CD14-positive monocyte (primary cell): ENCODE results near the gene APC2. TPM values are rescaled to one million over a fixed set of nuclear protein-coding genes. Genes with fewer than 3 reads are reported as not detected.
A peak's percentile ranks its signal among the peaks of the same experiment; 100 is the strongest.
"Not testable (repeated sequence)": the region's sequence is repeated elsewhere in the genome, so short reads cannot be mapped to it uniquely, and the experiment has no call there.

Experiments
- DNase-seq, 3 donors: peaks; one replicate each; pipeline ENCODE4 v3.0.0-alpha.2; 2011 to 2022
- H2AFZ ChIP-seq: 2 replicates; pipeline ENCODE4 v1.6.0; 2012; ENCODE audit warnings: mild to moderate bottlenecking, low read depth, low read length, inconsistent platforms; ENCODE audit not compliant: insufficient read depth, poor library complexity, severe bottlenecking
- H3K27ac ChIP-seq, 2 donors: 1 replicate in 1 of 2; 2 replicates in 1 of 2; pipeline ENCODE4 v1.5.1; 2012 to 2013; ENCODE audit warnings: low read length in 2 of 2, control low read depth in 1 of 2, inconsistent platforms in 1 of 2, low read depth in 1 of 2, mild to moderate bottlenecking in 1 of 2
- H3K27me3 ChIP-seq, 2 donors: one replicate each; pipeline versions ENCODE4 v1.6.0 to v1.6.1; 2011 to 2013; ENCODE audit warnings: low read length in 2 of 2; ENCODE audit not compliant: control insufficient read depth in 2 of 2, insufficient read depth in 2 of 2
- H3K36me3 ChIP-seq, 2 donors: replicated peaks in 1 of 2; 1 replicate in 1 of 2; 2 replicates in 1 of 2; pipeline versions ENCODE4 v1.5.1 to v1.6.1; 2012 to 2013; ENCODE audit warnings: low read length in 2 of 2, control low read depth in 1 of 2, inconsistent platforms in 1 of 2, mild to moderate bottlenecking in 1 of 2; ENCODE audit not compliant: insufficient read depth in 2 of 2, control insufficient read depth in 1 of 2
- H3K4me1 ChIP-seq, 2 donors: 1 replicate in 1 of 2; 2 replicates in 1 of 2; pipeline versions ENCODE4 v1.5.1 to v1.6.1; 2012 to 2013; ENCODE audit warnings: low read length in 2 of 2, control low read depth in 1 of 2, inconsistent platforms in 1 of 2, mild to moderate bottlenecking in 1 of 2, moderate library complexity in 1 of 2; ENCODE audit not compliant: insufficient read depth in 2 of 2, control insufficient read depth in 1 of 2
- H3K4me2 ChIP-seq: replicated peaks from 2 replicates; pipeline ENCODE3; 2012; ENCODE audit warnings: low read length, moderate library complexity, mild to moderate bottlenecking; ENCODE audit not compliant: poor library complexity, severe bottlenecking; ENCODE audit errors: extremely low read depth
- H3K4me3 ChIP-seq, 3 experiments: fragments of 200-600 bp in 1 of 3; sonication (generic) in 1 of 3; replicated peaks in 1 of 3; 1 replicate in 2 of 3; 2 replicates in 1 of 3; pipeline ENCODE4 v1.5.1; 2011 to 2013; ENCODE audit warnings: low read length in 3 of 3, mild to moderate bottlenecking in 3 of 3, control low read depth in 2 of 3, low read depth in 2 of 3, inconsistent platforms in 1 of 3, moderate library complexity in 1 of 3
- H3K79me2 ChIP-seq: 2 replicates; pipeline ENCODE4 v1.6.0; 2012; ENCODE audit warnings: mild to moderate bottlenecking, control low read depth, inconsistent platforms, low read length, moderate library complexity; ENCODE audit not compliant: insufficient read depth
- H3K9ac ChIP-seq: 2 replicates; pipeline ENCODE4 v1.6.0; 2017; ENCODE audit warnings: low read length, mild to moderate bottlenecking; ENCODE audit not compliant: insufficient read depth, poor library complexity, severe bottlenecking
- H3K9me3 ChIP-seq, 2 donors: replicated peaks in 1 of 2; 1 replicate in 1 of 2; 2 replicates in 1 of 2; pipeline versions ENCODE4 v1.5.1 to v1.6.1; 2012 to 2013; ENCODE audit warnings: low read length in 2 of 2, control low read depth in 1 of 2; ENCODE audit not compliant: control insufficient read depth in 1 of 2, insufficient read depth in 1 of 2
- H4K20me1 ChIP-seq: 2 replicates; pipeline ENCODE4 v1.6.0; 2012; ENCODE audit warnings: mild to moderate bottlenecking, low read length, control low read depth, moderate library complexity; ENCODE audit not compliant: insufficient read depth
- H3K27ac Mint-ChIP-seq, 7 donors: one replicate each; pipeline ENCODE4 v1.8.0; 2020; ENCODE audit warnings: mild to moderate bottlenecking in 7 of 7, mixed read lengths in 7 of 7, moderate library complexity in 6 of 7, inconsistent platforms in 2 of 7
- H3K27me3 Mint-ChIP-seq, 3 donors: one replicate each; pipeline ENCODE4 v1.8.0; 2021 to 2022; ENCODE audit warnings: low read depth in 3 of 3, mild to moderate bottlenecking in 3 of 3, mixed read lengths in 3 of 3, moderate library complexity in 3 of 3, inconsistent platforms in 1 of 3
- H3K36me3 Mint-ChIP-seq, 2 donors: one replicate each; pipeline ENCODE4 v1.8.0; 2020; ENCODE audit warnings: mixed read lengths in 2 of 2, inconsistent platforms in 1 of 2, mild to moderate bottlenecking in 1 of 2
- H3K4me1 Mint-ChIP-seq: one replicate; pipeline ENCODE4 v1.8.0; 2020; ENCODE audit warnings: mild to moderate bottlenecking, mixed read lengths
- H3K4me3 Mint-ChIP-seq, 2 donors: one replicate each; pipeline ENCODE4 v1.8.0; 2020; ENCODE audit warnings: mild to moderate bottlenecking in 2 of 2, mixed read lengths in 2 of 2, moderate library complexity in 1 of 2
- H3K9me3 Mint-ChIP-seq, 7 donors: one replicate each; pipeline ENCODE4 v1.8.0; 2020 to 2022; ENCODE audit warnings: mixed read lengths in 7 of 7, mild to moderate bottlenecking in 6 of 7, moderate library complexity in 6 of 7, inconsistent platforms in 2 of 7
- CTCF ChIP-seq: fragments of 200-600 bp; IDR thresholded peaks from one replicate; pipeline ENCODE4 v1.8.0; 2022; ENCODE audit warnings: antibody characterized with exemption, mild to moderate bottlenecking
- WGBS: methylation state at CpG from one replicate; pipeline ENCODE4 v1.1.5; 2013; ENCODE audit warnings: missing lambda C conversion rate; ENCODE audit not compliant: insufficient coverage; 5-methylcytosine and 5-hydroxymethylcytosine counted together
- intact Hi-C, 2 donors: fragments of 100-400 bp; cut with micrococcal nuclease; formaldehyde crosslinking; loops; one replicate each; pipeline versions ENCODE4 v1.15.0 to v1.15.1; 2023
- polyA plus RNA-seq, 3 donors: library from polyadenylated mRNA; depleted of rRNA in 1 of 3; unstranded in 2 of 3; stranded (reverse) in 1 of 3; fragments of 300-500 nt in 2 of 3; fragments of >200 nt in 1 of 3; fragmentation: Illumina TruSeq in 2 of 3; gene quantifications; 1 replicate in 2 of 3; 2 replicates in 1 of 3; pipeline ENCODE4 v1.2.3, GENCODE V29; 2012 to 2021

Gene APC2
- polyA plus RNA-seq, 3 donors: 0.04 TPM; not detected in 2

DNA sequence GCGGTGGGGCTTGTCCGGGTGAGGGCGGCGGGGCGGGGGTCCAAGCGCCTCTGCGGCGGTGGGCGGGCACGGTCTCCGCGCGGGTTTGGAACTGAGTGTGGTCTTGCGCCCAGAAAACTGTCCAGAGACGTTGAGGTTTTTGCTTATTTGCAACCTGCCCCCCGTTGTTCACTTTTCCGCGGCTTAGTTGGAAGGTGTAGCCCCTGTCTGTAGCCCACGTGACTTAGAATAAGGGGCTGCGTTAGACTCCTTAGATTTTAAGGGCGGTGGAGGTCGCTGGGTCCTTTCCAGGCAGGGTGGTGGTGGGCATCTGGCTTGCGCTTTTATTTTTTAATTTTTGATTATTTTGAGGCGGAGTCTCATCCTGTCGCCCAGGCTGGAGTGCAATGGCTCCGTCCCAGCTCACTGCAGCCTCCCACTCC, 11.0 kb upstream of the APC2 start:
- intact Hi-C loops: loop anchor here in 1 of 2 donors (1.0 to 2.0 kb wide), 2 partner anchors 40 to 56 kb away; partner anchors contain the start of genes C19orf25 and NDUFS7
- peaks cover 69% of the 10 kb centered on the region for H4K20me1 ChIP-seq
- peaks cover 13 to 23% of the 10 kb centered on the region in 2 donors for H3K4me1 ChIP-seq
- Mint-ChIP-seq H3K36me3 (peaks cover 38 to 48% of the 10 kb centered on the region in 2 donors), H3K27ac (peak overlapping the region; percentile 18 to 99 (median 95)), H3K9me3 (peaks cover 0 to 2% (median 0%) of the 10 kb centered on the region in 7 donors), H3K4me3 (peak overlapping the region; percentile 89 to 95), H3K27me3 (peaks cover 1 to 4% (median 3%) of the 10 kb centered on the region in 3 donors), H3K4me1 (peaks cover 27% of the 10 kb centered on the region)
- peak overlapping the region; percentile 85 to 88 for H3K27ac ChIP-seq
- H3K4me3 ChIP-seq: peak overlapping the region; percentile 52 to 93 (median 82)
- H3K36me3 ChIP-seq: peaks cover 34 to 51% of the 10 kb centered on the region in 2 donors
- H3K4me2 ChIP-seq: peak overlapping the region; percentile 91
- 1% methylated on average over 23 of the region's 26 CpGs for WGBS
- peak overlapping the region; percentile 98 for H3K9ac ChIP-seq
- no peaks in the 10 kb centered on the region for H3K9me3 ChIP-seq
- peaks cover 0 to under 1% of the 10 kb centered on the region in 2 donors for H3K27me3 ChIP-seq
- TF ChIP-seq CTCF: no peak
- DNase-seq: no peak
- peaks cover 28% of the 10 kb centered on the region for H3K79me2 ChIP-seq
- H2AFZ ChIP-seq: peak overlapping the region; percentile 66

DNA sequence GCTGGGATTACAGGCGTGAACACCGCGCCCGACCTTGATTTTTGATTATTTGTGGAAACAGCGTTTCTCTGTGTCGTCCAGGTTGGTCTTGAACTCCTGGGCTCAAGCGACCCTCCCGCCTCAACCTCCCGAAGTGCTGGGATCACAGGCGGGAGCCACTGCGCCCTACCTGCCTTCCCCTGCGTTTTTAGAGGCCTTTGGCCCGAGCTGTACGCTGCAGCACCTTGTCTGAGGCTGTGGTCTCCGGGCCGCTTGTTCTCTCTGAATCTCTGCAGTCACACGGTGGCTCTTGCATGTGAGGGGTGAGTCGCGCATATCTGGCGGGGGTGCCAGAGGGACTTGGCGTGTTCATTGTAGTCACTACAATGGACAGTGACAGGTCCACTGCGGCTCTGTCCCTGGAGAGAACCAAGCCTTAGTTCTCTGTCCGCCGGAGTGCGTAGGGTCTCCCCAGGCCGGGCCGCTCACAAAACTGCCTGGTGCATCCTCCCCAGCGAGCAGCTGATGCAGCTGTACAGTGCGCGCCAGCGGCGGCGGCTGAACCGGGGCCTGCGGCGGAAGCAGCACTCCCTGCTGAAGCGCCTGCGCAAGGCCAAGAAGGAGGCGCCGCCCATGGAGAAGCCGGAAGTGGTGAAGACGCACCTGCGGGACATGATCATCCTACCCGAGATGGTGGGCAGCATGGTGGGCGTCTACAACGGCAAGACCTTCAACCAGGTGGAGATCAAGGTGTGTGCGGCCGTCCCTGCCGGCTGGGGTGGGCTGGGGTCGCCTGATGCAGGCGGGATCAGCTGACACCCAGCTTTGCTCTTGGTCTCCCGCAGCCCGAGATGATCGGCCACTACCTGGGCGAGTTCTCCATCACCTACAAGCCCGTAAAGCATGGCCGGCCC, 10.2 kb upstream of the APC2 start:
- H2AFZ ChIP-seq, H3K9me3 ChIP-seq, H3K27me3 ChIP-seq, H3K9me3 Mint-ChIP-seq: not testable (repeated sequence)
- intact Hi-C loops: loop anchor here (2.0 to 10.0 kb wide), 3 partner anchors 38 to 75 kb away; partner anchors contain the start of genes ADAMTSL5 (in 1 of the 2), C19orf25 (in 1 of the 2) and NDUFS7 (in 1 of the 2)
- Mint-ChIP-seq H3K4me3 (peak overlapping the region; percentile 89 to 95), H3K4me1 (peaks cover 30% of the 10 kb centered on the region), H3K27ac (peak overlapping the region; percentile 4 to 99 (median 75)), H3K36me3 (peaks cover 38 to 45% of the 10 kb centered on the region in 2 donors), H3K27me3 (peaks cover 4 to 11% (median 5%) of the 10 kb centered on the region in 3 donors)
- Histone ChIP-seq H3K4me2 (peak overlapping the region; percentile 91), H3K4me3 (peak overlapping the region in 2 of 3 experiments; percentile 82 to 93), H3K27ac (peak overlapping the region; percentile 85 to 88), H3K79me2 (peaks cover 28% of the 10 kb centered on the region), H3K4me1 (peaks cover 16 to 31% of the 10 kb centered on the region in 2 donors), H4K20me1 (peaks cover 71% of the 10 kb centered on the region), H3K9ac (peak overlapping the region; percentile 98), H3K36me3 (peaks cover 27 to 43% of the 10 kb centered on the region in 2 donors)
- WGBS: 91% methylated on average over 49 of the region's 57 CpGs
- peak in 1 of 3 donors; percentile 29 for DNase-seq
